ENCODE measurements around the gene SLA2. TPM values are rescaled to one million over a fixed set of nuclear protein-coding genes. Genes with fewer than 3 reads are reported as not detected.

Gene SLA2
- total RNA-seq, 1 donor from 2014 or later, result not detected

DNA sequence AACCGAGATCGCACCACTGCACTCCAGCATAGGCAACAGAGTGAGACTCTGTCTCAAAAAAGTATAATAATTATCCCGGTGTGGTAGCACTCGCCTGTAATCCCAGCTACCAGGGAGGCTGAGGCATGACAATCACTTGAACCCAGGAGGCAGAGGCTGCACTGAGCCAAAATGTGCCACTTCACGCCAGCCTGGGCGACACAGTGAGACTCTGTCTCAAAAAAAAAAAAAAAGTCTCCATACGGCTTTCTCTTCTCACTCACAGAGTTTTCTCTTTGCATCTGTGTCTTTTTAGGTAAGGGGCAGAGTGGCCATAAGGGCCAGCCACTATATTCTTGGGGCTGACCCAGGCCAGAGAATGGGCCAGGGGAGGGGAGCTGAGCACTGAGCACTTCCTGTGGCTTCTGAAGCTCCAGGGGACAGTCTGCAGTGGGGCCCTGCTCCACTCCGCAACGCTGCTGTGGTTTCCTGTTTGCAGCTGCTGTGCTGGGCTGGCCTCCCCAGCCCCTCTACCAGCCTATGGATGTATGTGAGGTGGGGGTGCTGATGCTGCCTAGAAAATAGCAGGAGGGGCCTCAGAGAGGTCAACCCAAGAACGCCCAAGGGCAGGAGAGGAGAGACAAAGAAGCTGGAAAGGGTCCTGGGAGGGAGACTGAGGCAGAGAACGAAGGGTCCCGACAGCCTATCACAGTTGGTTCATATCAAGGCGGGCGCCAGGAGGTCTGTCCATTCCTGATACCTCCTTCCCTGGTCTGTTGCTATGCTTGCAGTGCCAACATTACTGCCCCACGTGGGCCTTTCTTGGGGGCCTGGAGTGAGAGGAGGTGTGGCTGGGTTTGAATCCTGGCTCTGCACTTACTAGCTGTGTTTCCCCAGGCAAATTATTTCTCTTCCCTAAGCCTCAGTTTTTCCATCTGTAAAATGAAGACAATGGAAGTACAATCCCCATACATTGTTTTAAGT, 16.0 kb downstream of the SLA2 start:
- TF ChIP-seq, protein P1, sequence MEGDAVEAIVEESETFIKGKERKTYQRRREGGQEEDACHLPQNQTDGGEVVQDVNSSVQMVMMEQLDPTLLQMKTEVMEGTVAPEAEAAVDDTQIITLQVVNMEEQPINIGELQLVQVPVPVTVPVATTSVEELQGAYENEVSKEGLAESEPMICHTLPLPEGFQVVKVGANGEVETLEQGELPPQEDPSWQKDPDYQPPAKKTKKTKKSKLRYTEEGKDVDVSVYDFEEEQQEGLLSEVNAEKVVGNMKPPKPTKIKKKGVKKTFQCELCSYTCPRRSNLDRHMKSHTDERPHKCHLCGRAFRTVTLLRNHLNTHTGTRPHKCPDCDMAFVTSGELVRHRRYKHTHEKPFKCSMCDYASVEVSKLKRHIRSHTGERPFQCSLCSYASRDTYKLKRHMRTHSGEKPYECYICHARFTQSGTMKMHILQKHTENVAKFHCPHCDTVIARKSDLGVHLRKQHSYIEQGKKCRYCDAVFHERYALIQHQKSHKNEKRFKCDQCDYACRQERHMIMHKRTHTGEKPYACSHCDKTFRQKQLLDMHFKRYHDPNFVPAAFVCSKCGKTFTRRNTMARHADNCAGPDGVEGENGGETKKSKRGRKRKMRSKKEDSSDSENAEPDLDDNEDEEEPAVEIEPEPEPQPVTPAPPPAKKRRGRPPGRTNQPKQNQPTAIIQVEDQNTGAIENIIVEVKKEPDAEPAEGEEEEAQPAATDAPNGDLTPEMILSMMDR (conservative IDR thresholded peaks at IDR 0.05), result no peak
- no peak for DNase-seq (ENCODE audit: extremely low spot score, unreplicated experiment)
- Mint-ChIP-seq H3K9me3 (no peaks in the 10 kb centered on the region), H3K36me3 (no peaks in the 10 kb centered on the region), H3K27ac (no peak overlapping the region), H3K27me3 (no peaks in the 10 kb centered on the region), H3K4me1 (ENCODE audit: unreplicated experiment) (no peaks in the 10 kb centered on the region), H3K4me3 (no peak overlapping the region)

DNA sequence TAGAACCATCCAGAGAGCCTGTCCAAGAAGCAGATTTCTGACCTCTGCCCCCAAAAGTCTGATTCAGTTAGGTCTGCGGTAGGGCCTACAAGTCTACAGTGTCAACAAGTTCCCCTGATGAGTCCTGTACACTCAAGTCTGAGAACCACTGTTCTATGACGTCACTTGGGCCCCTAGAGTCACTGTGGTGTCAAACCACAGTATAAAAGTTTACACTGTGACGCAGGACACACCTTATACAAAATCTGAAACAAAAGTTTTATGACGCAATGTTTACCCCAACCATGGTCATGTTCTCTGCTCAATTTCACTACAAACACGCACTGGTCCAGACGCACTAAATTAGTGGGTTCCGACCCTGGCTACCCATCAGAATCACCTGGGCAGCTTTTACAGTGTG, 17.9 kb downstream of the SLA2 start:
- Mint-ChIP-seq H3K36me3 (no peaks in the 10 kb centered on the region), H3K27me3 (no peaks in the 10 kb centered on the region)

DNA sequence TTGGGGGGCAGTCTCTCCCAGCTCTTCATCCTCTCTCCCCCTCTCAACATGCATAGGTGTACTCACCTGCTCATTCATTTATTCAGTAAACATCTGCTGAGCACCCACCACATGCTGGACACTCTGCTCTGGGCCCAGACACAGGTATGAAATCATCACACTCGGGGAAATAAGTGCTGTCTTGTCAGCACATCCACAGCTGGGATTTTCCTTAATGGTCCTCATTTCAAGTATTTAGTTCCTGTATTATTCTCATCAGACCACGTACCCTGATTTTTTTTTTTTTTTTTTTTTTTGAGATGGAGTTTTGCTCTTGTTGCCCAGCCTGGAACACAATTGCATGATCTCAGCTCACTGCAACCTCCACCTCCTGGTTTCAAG, 21.1 kb downstream of the SLA2 start:
- Mint-ChIP-seq H3K9me3 (no peaks in the 10 kb centered on the region), H3K27me3 (no peaks in the 10 kb centered on the region), H3K36me3 (no peaks in the 10 kb centered on the region), H3K4me1 (ENCODE audit: unreplicated experiment) (peaks cover 8% of the 10 kb centered on the region), H3K27ac (no peak overlapping the region), H3K4me3 (no peak overlapping the region)
- no peak for DNase-seq (ENCODE audit: extremely low spot score, unreplicated experiment)
- TF ChIP-seq, protein P1 (conservative IDR thresholded peaks at IDR 0.05), result no peak

More for the DNA sequence above, 17.9 kb downstream of the SLA2 start:
- no peak for DNase-seq (ENCODE audit: extremely low spot score, unreplicated experiment)
- peaks cover 8% of the 10 kb centered on the region for H3K4me1 Mint-ChIP-seq (ENCODE audit: unreplicated experiment)
- H3K9me3 Mint-ChIP-seq, result no peaks in the 10 kb centered on the region
- TF ChIP-seq, protein P1 (conservative IDR thresholded peaks at IDR 0.05), result no peak
- H3K27ac Mint-ChIP-seq, result no peak overlapping the region
- H3K4me3 Mint-ChIP-seq, result no peak overlapping the region

DNA sequence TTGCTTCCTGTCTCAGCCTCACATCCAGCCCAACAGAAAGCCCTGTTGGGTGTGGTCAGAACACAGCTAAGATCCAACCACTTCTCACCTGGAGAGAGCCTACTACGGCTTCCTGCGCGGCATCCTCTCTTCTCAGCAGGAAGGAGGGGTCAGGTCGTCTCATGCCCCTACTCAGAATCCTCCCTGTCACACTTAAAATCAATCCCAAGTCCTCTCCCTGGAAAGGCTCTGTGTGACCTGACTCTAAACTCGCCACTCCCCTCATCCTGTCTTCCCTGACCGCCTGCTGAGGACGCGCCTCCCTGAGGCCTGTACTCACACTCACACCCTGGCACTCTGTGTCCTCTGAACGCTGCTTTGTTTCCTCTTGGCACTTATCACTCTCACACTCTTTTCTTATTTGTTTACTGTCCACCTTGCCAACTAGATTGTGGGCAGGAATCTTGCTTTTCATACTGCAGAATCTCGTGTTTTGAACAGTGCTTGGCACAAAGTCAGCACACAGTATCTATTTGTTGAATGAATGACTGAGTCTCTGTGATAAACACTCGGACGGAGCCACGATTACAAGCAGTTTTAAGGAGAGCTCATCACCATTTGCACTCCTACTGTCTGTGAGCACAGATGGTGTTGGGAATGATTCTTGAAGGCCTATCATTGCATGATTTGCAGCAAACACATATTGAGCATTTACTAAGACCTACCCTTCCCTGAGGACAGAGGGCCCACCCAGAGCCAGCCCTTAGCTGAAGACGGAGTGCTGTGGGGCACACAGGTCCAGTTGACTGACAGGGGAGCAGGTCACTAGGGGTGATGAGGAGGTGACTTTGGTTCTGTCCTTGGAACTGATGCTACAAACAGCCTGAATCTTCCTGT, 21.7 kb downstream of the SLA2 start:
- Mint-ChIP-seq H3K4me3 (no peak overlapping the region), H3K27ac (no peak overlapping the region), H3K27me3 (no peaks in the 10 kb centered on the region), H3K4me1 (ENCODE audit: unreplicated experiment) (peaks cover 8% of the 10 kb centered on the region), H3K36me3 (no peaks in the 10 kb centered on the region), H3K9me3 (no peaks in the 10 kb centered on the region)
- no peak for DNase-seq (ENCODE audit: extremely low spot score, unreplicated experiment)
- TF ChIP-seq, protein P1 (conservative IDR thresholded peaks at IDR 0.05), result no peak

DNA sequence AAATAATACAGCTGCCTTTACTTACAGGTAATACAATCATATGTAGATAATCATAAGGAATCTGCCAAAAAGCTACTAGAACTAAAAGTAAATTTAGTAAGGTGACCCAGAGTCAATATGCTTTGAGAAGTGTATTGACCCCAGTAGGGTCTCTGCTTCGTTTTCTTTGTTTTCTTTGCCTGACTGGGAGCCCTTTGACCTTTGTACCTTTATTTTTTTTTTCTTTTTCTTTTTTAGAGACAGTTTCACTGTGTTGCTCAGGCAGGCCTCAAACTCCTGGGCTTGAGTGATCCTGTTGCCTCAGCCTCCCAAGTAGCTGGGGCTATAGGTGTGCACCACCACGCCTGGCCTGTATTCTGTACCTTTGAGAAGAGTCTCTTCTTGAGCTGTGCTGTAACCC, 22.6 kb downstream of the SLA2 start:
- no peak for DNase-seq (ENCODE audit: extremely low spot score, unreplicated experiment)
- Mint-ChIP-seq H3K27ac (no peak overlapping the region), H3K36me3 (no peaks in the 10 kb centered on the region), H3K9me3 (no peaks in the 10 kb centered on the region), H3K27me3 (no peaks in the 10 kb centered on the region), H3K4me1 (ENCODE audit: unreplicated experiment) (peaks cover 8% of the 10 kb centered on the region), H3K4me3 (no peak overlapping the region)
- TF ChIP-seq, protein P1 (conservative IDR thresholded peaks at IDR 0.05), result no peak
